GM12801 (cell line): ENCODE results near the gene CDKN2B.

Experiments used
- TF ChIP-seq, protein P1 (sequence below): IDR thresholded peaks from one replicate; pipeline ENCODE4 v1.5.1; 2011; ENCODE audit warnings: control low read depth; ENCODE audit not compliant: insufficient read length; ENCODE audit errors: extremely low read depth

The CDKN2B gene

DNA sequence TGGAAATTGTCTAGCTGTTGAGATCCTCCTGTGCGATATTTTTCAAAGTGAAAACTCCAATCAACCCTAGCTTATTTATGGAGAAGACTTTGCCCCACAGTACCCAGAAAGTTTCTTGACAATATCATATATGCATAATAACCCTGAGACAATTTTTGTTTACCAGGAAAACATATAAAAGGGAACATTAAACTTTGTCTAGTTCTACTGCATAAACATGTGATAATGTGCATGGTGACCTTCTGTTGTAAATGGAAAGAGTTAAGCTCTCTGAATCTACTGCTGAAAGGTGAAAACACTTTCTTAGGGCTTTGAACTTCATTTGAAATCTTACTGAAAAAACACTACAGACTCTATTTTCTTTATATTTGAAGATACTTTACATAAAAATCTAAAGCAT is 32.2 kb upstream of the CDKN2B start:
- TF ChIP-seq, protein P1, sequence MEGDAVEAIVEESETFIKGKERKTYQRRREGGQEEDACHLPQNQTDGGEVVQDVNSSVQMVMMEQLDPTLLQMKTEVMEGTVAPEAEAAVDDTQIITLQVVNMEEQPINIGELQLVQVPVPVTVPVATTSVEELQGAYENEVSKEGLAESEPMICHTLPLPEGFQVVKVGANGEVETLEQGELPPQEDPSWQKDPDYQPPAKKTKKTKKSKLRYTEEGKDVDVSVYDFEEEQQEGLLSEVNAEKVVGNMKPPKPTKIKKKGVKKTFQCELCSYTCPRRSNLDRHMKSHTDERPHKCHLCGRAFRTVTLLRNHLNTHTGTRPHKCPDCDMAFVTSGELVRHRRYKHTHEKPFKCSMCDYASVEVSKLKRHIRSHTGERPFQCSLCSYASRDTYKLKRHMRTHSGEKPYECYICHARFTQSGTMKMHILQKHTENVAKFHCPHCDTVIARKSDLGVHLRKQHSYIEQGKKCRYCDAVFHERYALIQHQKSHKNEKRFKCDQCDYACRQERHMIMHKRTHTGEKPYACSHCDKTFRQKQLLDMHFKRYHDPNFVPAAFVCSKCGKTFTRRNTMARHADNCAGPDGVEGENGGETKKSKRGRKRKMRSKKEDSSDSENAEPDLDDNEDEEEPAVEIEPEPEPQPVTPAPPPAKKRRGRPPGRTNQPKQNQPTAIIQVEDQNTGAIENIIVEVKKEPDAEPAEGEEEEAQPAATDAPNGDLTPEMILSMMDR = no peak

DNA sequence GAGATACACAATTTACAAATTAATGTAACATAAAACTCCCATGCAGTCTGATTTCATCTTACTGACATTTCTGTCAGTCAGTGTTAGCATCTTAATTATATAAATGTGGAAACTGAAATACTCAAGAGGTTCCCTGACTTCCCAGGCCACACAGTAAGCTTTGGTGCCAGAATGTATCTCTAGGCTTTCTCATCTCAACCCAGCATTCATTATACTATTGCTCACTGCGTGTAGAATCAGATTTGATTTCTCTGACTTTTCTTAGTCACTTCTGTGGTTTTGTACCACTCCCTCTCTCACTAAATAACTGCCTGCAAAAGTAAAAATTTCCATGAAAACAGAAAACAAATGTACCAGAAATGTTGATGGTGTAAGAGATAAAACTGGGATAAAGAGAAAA is 31.7 kb upstream of the CDKN2B start:
- TF ChIP-seq, protein P1 = no peak

DNA sequence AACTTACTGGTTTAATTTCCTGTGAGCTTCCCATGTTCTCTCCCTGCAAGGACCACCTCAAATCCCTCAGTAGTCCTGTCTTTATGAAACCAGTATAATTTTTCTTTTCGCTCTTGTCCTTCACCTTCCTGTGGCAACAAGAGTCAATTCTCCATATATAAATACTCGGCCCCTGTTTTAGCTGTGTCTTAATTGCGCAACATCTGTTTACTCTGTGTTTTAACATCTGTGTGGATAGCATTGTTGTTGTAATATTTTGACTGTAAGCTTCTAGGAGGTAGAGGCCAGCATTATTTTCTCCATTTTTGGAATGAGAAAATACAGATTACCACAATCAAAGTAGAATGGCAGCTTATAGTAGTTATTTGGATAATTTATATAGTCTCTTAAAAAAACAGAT is 30.2 kb upstream of the CDKN2B start:
- TF ChIP-seq, protein P1 = no peak

DNA sequence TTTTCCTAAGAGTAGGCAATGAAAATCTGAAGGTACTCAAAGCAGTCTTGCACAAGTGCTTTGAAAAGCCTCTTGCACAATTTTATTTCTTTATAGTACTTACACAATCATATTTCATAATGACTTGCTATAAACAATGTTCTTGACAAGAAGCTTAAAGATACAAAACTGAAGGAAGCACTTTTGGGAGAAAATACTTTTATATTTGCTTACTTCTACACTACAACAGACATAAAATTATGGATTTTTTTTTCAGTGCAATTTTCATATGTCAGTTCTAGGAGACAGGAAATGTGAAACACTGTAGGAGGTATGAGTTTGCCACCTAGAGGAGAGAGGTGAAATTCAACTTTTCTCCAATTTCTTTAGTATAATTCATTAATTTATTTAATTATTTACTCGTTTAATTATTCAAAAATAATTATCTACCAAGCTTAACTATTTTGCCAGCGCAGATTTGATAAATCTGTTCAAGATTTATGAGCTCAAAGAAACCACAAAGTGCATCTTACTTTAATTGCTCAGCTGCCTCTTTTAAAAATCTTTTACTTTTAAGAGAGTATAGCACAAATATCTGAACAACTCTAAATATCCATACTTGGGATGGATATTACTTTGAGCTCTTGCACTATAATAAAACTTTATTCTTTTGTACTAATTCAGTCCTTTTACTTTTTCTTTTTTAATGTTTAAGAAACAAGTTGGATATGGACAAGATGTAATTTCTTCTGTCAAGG is 29.0 kb upstream of the CDKN2B start:
- TF ChIP-seq, protein P1 = no peak

DNA sequence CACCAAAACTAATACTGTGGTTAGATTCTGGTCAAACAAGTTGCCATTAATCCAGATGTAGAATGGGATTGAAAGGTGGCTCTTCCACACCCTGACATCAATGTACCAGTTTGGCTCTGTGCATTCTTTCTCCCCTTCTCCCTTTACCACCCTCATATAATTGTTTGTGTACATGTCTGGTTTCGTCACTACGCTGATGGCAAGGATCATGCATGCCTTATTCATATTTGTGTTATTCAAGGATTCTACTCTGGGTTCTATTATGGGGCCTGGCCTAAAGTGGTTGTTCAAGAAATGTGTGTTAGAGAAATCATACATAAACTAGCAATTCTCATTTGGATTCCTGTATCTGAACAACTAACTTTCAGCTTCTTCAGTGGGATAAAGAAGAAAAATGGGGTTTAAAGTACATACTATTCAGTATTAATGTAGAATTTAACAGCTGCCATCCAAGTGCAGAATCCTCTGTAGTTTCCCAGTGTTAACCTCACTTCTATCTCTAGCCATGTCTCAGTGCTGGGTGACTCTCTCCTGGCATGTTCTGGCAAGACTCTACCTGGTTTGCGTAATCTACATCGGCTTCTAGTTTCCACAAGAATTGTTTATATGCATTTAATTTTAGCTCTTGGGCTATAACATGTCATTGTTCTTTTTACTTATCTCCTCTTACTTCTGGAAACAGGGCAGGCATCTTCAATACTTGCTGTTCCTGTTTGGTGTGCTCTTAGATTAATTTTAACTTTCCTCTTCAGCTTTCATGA is 27.9 kb upstream of the CDKN2B start:
- TF ChIP-seq, protein P1 = no peak

DNA sequence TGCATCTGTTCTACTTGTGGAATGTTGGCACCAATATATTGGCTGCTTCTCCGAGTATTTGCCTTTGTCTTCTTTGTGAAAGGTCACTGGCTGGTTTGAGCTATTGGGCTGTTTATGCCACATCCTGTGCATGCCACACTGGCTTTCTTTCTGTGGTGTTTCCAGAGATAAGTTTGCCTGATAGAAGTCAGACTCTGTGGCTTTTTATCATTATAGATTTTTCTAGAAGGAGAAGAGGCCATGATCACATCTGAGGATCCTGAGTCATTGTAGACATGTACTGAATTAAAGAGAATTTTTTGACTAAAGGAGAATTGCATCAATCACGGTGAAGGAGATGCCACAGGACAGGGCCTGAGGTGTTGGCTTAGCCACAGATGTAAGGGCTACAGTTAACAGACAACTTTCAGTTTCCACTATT is 26.5 kb upstream of the CDKN2B start:
- TF ChIP-seq, protein P1 = no peak

DNA sequence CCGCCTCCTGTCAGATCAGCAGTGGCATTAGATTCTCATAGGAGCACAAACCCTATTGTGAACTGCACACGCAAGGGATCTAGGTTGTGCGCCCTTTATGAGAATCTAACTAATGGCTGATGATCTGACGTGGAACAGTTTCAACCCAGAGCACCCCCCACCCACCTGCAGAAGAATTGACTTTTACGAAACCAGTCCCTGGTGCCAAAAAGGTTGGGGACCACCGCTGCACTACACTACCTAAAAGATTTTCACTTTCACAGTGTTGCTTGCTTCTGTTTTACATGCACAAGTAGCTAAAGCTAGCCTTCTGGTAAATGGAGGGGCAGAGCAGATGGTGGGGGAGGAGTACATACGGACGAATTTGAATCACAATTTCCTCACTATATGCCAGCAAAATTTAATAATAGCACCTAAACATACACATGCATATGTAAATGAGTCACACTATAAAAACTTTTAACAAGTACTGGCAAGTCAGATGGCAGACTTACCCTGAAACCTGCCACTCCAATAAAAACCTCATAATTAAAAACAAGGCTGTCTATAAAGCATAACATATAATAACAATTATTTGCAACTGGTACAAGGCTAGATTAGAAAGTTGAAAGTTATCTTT is 24.0 kb upstream of the CDKN2B start:
- TF ChIP-seq, protein P1 = no peak
